ENCODE results near the gene TAF11L10. TPM values are rescaled to one million over a fixed set of nuclear protein-coding genes. Genes with fewer than 3 reads are reported as not detected.
"Not testable (repeated sequence)": the region's sequence is repeated elsewhere in the genome, so short reads cannot be mapped to it uniquely, and the experiment has no call there.

Gene TAF11L10
- total RNA-seq (2014; rRNA removed; shearing (Covaris generic)): not detected in 2 replicates

GRCh38 chr5:17597728-17598127 is at the start of gene TAF11L10:
TAF11L10 (minus strand) TSS chr5:17597828.
- DNase-seq (ENCODE audit: low read depth): not testable (repeated sequence)

- DNase-seq (ENCODE audit: low read depth): no peak
Observed at GRCh38 chr5:17634160-17634559, 36.5 kb upstream of the TAF11L10 start, which contains the start of gene TAF11L14. TAF11L14 (plus strand) TSS chr5:17634460.

DNA sequence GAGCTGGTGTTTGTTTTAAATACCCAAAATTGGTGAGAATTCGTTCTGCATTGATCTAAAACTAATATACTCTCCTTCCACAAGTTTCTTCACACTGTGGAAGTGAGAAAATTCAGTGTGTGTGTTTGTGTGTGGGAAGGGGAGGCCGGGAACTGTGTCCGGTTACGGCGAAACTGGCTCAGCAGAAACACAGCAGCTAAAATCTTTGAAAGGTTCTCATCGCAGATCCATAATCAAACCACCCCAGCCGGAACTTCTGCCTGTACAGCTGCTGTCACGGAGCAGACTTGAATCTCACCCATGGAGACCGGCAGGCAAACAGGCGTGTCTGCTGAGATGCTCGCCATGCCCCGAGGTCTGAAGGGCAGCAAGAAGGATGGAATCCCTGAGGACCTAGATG is 34.2 kb upstream of the TAF11L10 start, which contains the start of gene TAF11L13:
Gene TAF11L13 (plus strand): TSS at position 301 of the 400 bp plus-strand sequence.
- DNase-seq (ENCODE audit: low read depth): not testable (repeated sequence)

DNA sequence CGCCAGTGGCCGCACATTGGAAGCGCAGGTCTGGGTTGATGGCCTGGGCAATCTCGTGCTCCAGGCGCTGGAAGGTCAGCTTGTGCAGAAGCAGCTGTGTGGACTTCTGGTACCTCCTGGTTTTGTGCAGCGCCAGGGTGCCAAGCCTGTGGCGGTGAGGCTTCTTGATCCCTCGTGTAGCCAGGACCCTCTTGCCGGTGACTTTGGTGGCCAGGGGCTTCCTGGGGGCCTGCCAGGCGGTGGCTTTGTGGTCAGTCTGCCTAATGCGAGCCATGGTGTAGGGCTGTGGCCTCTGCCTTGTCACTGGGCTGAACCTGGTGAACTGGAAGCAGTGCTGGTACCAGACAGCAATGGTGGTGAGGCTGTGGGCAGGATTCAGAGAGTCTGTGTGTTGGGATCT is 28.1 kb upstream of the TAF11L10 start:
- DNase-seq (ENCODE audit: low read depth): no peak

- peak; percentile 33 for DNase-seq (ENCODE audit: low read depth)
Observed at GRCh38 chr5:17620627-17621026, 23.0 kb upstream of the TAF11L10 start.

GRCh38 chr5:17619354-17619753 is 21.7 kb upstream of the TAF11L10 start:
- DNase-seq (ENCODE audit: low read depth): peak; percentile 30

DNA sequence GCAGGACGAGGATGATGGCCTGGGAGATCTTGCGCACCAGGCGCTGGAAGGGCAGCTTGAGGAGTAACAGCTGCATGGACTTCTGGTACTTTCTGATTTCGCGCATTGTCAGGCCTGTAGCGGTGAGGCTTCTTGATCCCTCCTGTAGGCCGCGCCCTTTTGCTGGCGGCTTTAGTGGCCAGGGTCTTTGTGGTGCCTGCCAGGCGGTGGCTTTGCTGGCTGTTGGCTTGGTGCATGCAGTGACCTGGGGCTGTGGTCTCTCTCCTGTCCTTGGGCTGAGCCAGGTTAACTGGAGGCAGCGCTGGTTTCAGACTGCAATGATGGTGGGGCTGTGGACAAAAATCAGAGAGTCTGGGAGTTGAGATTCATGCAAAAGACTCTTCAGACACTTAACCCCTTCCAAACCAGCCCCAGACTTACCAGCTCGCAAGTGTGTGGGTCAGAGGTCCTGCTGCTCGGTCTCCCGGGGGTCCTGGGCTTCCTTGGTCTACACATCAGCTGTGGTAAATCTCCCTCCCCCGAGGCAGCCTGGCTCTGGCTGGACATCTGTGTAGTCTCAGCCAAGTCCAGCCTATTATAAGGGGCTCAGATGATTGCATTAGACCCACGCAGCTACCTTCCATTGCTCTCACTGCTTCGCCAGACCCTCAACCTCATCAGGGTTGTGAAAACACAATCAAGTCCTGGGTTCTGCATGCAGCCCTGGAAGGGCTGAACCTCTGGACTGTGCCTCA is 17.4 kb upstream of the TAF11L10 start:
- no peak for DNase-seq (ENCODE audit: low read depth)

GRCh38 chr5:17610092-17610491 is 12.5 kb upstream of the TAF11L10 start, which contains the start of gene TAF11L12:
TAF11L12 (plus strand) TSS chr5:17610392.
- DNase-seq (ENCODE audit: low read depth): not testable (repeated sequence)

GRCh38 chr5:17607461-17607860 is 9.8 kb upstream of the TAF11L10 start:
- DNase-seq (ENCODE audit: low read depth): not testable (repeated sequence)

DNA sequence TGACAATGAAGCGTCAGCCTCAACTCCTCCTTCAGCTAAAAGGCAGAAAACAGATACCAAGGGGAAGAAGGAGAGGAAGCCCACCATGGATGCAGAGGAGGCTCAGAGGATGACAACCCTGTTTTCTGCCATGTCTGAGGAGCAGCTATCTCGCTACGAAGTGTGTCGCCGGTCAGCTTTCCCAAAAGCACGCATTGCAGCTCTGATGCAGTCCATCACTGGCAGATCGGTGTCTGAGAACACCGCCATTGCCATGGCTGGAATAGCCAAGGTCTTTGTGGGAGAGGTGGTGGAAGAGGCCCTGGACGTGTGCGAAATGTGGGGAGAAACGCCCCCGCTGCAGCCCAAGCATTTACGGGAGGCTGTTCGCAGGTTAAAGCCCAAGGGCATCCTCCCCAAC is 7.3 kb upstream of the TAF11L10 start:
- DNase-seq (ENCODE audit: low read depth): no peak

DNA sequence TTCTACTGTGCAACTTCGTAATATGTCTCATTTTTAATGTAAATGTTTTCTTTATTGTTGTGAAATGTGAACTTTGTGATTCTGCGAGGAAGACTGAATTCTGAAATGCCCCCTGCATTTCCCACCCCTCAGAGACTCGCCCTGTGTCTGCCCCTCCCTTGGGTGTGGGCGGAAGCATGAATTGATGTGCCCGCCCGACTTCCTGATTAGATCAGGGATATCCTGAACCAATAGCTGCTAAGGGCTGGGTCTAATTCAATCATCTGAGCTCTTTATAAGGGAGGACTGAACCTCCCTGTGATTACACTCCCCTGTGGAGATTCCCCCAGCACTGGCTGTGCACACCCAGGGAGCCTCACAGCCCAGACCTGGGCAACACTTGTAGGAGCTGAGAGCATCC is 6.3 kb upstream of the TAF11L10 start, which contains the start of gene TAF11L11:
Gene TAF11L11 (plus strand): TSS at position 304 of the 400 bp plus-strand sequence.
- DNase-seq (ENCODE audit: low read depth): not testable (repeated sequence)

- DNase-seq (ENCODE audit: low read depth): not testable (repeated sequence)
Observed at GRCh38 chr5:17594255-17594654, 3.4 kb downstream of the TAF11L10 start, which contains the start of gene TAF11L9. TAF11L9 (minus strand) TSS chr5:17594394.

DNA sequence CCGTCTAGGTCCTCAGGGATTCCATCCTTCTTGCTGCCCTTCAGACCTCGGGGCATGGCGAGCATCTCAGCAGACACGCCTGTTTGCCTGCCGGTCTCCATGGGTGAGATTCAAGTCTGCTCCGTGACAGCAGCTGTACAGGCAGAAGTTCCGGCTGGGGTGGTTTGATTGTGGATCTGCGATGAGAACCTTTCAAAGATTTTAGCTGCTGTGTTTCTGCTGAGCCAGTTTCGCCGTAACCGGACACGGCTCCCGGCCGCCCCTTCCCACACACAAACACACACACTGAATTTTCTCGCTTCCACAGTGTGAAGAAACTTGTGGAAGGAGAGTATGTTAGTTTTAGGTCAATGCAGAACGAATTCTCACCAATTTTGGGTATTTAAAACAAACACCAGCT is 6.8 kb downstream of the TAF11L10 start, which contains the start of gene TAF11L8:
Gene TAF11L8 (minus strand): TSS at position 101 of the 400 bp plus-strand sequence.
- not testable (repeated sequence) for DNase-seq (ENCODE audit: low read depth)

GRCh38 chr5:17585658-17586057 is 12.0 kb downstream of the TAF11L10 start, which contains the start of gene TAF11L7:
TAF11L7 (minus strand) TSS chr5:17585758.
- not testable (repeated sequence) for DNase-seq (ENCODE audit: low read depth)

Other genes with a start within 250 kb of the TAF11L10 start
- gene TAF11L2, start 99.6 kb downstream of the TAF11L10 start, total RNA-seq (2014; rRNA removed; shearing (Covaris generic)): not detected in 2 replicates
- not detected in 2 replicates for gene TAF11L3, start 79.5 kb downstream of the TAF11L10 start, total RNA-seq (2014; rRNA removed; shearing (Covaris generic))
- not detected in 2 replicates for gene TAF11L4, start 76.0 kb downstream of the TAF11L10 start, total RNA-seq (2014; rRNA removed; shearing (Covaris generic))
- gene TAF11L5, start 72.6 kb downstream of the TAF11L10 start, total RNA-seq (2014; rRNA removed; shearing (Covaris generic)): not detected in 2 replicates
- gene TAF11L6, start 69.2 kb downstream of the TAF11L10 start, total RNA-seq (2014; rRNA removed; shearing (Covaris generic)): not detected in 2 replicates
- not detected in 2 replicates for gene TAF11L7, start 12.1 kb downstream of the TAF11L10 start, total RNA-seq (2014; rRNA removed; shearing (Covaris generic))
- not detected in 2 replicates for gene TAF11L8, start 6.9 kb downstream of the TAF11L10 start, total RNA-seq (2014; rRNA removed; shearing (Covaris generic))
- gene TAF11L9, start 3.4 kb downstream of the TAF11L10 start, total RNA-seq (2014; rRNA removed; shearing (Covaris generic)): not detected in 2 replicates
- gene TAF11L11, start 6.4 kb upstream of the TAF11L10 start, total RNA-seq (2014; rRNA removed; shearing (Covaris generic)): not detected in 2 replicates
- not detected in 2 replicates for gene TAF11L12, start 12.6 kb upstream of the TAF11L10 start, total RNA-seq (2014; rRNA removed; shearing (Covaris generic))
- 0.17 TPM in 1 of 2 replicates, not detected in the other for gene TAF11L13, start 34.3 kb upstream of the TAF11L10 start, total RNA-seq (2014; rRNA removed; shearing (Covaris generic))
- gene TAF11L14, start 36.6 kb upstream of the TAF11L10 start, total RNA-seq (2014; rRNA removed; shearing (Covaris generic)): not detected in 2 replicates

Measured in Daoy (cell line).